IMR-90 (cell line): ENCODE measurements around the gene NRG4. TPM values are rescaled to one million over a fixed set of nuclear protein-coding genes. Genes with fewer than 3 reads are reported as not detected.

Experiments
- CTCF ChIP-seq: conservative IDR thresholded peaks from 2 replicates; pipeline ENCODE4 v1.5.1; 2012; ENCODE audit warnings: mild to moderate bottlenecking, low read depth, low read length, improper control_type of control experiment
- MAZ ChIP-seq: IDR thresholded peaks from 2 replicates; pipeline ENCODE4 v1.6.1; 2012; ENCODE audit warnings: low read depth, mild to moderate bottlenecking, low read length, improper control_type of control experiment, moderate library complexity, borderline replicate concordance
- POLR2A ChIP-seq: IDR thresholded peaks from 2 replicates; pipeline ENCODE4 v1.6.1; 2012; ENCODE audit warnings: mild to moderate bottlenecking, low read depth, low read length
- RAD21 ChIP-seq: IDR thresholded peaks from 2 replicates; pipeline ENCODE4 v1.6.1; 2012; ENCODE audit warnings: low read length, improper control_type of control experiment
- polyA plus RNA-seq, 3 experiments: library from polyadenylated mRNA; depleted of rRNA; stranded (reverse); fragments of >200 nt; gene quantifications; 2 replicates each; pipeline ENCODE4 v1.2.3, GENCODE V29; 2012; ENCODE audit warnings: low replicate concordance in 1 of 3
- total RNA-seq: library from RNA; depleted of rRNA; stranded (reverse); fragments of >200 nt; gene quantifications from 2 replicates; pipeline ENCODE4 v1.2.3, GENCODE V29; 2012

The NRG4 gene
- total and polyA plus RNA-seq, 2 of the 4 experiments (the other 2 are of a cell fraction), result not detected

- TF ChIP-seq CTCF (no peak), RAD21 (no peak), POLR2A (no peak), MAZ (no peak)
Observed at GRCh38 chr15:76011627-76012551, at the start of gene NRG4 (continued).
